Stimulated activated CD4-positive, alpha-beta T cell treated with anti-CD3 and anti-CD28 coated beads, TNF-alpha, amount 100 ng/mL, for 4 hours (primary cell): Measurements from ENCODE around the gene ARHGAP10.

ENCODE experiments used
- DNase-seq, 3 experiments: peaks; one replicate each; pipeline ENCODE4 v3.0.0-alpha.2; 2020; ENCODE audit warnings: low read depth in 3 of 3

ARHGAP10 gene

DNA sequence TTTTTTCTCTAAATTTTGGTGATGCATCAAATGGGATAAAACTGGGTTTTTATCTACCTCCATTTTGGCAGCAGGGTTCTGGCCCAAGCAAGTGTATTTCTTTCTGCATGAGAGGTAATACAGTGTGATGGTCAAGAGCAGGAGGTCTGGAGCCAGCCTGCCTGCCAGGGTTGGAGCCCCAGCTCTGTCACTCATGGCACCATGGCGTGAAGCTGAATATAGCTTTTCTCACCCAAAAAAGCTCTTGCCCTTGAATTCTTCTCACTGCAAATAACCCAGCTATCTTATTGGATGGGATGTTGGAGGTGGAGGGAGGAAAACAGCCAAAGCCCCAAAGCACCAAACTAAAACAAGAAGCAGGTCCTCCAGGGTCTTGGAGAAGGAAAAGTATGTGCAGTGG is 218.4 kb downstream of the ARHGAP10 start:
- no peak for DNase-seq

DNA sequence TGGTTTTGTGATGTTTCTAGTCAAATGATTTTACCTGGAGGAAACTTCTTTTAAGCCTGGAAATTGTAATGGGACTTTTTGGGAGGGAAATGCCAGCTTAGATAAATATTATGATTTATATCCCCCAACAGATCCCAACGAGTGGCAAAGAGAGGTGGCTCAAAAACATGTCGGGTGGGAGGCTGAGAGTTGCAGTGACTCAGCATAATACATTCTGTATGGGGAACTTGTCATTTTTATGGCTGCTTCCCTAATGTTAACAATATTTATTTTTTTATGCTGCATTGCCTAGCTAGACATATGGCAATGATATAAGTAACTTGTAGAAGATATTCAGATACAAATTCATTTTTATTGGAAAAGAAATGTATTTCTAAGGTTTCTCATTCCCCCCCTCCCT is 219.0 kb downstream of the ARHGAP10 start:
- DNase-seq = no peak

DNA sequence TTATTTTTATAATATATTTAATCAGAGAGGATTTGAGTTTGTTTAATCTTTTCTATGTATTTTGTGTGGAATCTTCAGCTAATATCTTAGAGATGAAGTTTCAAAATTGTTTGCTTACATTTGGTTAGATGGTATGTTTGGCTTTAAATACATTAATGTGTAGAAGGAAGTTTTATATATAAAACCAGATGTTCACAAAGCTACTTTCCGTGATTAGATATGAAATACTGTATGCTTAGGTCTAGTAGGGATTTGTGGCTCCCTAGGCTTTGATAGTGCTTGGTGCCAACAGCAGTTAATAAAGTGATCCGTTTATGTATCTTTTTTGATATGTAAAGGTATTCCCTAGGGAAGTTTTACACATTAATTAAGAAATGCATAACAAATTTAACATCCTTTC is 223.0 kb downstream of the ARHGAP10 start:
- DNase-seq = no peak

DNA sequence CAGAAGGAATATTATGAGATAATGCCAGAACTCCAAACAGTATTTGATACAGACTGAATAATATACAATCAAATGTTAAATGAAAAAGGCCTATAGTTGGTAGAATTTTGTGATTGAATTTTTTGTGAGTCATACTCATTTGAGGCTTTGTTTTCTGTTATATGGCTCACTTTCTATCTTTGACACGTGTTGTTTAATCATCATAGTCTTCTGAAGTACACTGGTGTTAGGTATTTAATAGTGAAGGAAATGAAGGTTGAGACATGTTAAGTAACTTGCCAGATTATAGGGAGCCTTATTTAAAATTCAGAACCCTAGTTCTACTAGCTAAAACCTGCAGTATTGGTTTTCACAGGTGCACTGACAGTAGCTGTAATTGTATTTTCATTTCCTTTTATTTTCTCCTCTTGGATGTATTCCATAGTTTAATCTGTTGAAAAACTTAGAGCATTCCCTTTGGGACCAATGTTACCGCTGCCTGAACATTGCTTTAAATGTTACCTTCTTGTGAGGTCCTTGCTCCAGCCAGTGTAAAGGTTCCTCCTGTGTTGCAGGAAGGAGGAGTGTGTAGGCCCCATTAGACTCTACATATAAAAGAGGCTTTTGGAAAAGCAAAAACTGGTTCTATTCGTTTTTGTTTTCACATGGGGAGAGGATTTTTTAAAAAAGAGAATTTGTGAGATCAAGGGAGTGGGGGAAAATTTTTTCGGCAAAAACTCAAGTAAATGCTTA is 224.1 kb downstream of the ARHGAP10 start:
- DNase-seq = no peak

DNA sequence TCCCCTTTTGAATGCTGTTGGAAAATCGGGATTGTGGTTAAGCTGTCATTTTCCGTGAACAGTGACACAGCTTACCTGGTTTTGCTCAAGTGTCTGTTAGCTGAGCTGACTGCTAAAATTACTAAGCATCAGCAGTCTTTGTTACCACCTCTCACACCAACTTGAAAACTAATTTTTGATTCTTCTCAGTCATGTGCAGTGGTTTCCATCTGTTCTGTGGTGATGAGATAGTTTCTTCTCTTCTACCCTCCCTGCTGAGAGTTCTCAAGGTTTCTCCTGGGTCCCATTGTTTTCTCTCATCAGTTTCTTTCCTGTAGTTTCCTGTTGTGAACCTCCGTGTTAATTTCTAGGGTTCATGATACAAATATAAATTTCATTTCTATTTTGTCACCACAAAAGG is 225.6 kb downstream of the ARHGAP10 start:
- DNase-seq = no peak

DNA sequence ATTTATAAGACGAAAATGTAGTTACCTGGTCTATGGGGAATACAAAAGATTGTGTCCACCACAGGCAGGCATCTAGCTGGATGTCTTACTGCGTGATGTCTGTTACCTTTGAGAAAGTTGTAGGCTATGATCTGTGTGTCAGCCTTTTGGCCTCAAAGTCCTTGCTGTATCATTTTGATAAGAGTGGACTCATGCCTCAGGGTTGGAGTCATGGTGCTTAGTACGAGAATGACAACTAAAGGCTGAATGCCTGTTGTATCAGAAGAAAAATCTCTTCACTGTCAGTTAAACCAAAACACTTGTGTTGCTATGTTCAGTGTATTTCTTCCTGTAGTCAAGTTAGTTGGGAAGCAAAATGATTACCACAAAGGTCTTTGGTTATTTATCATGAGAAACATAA is 226.2 kb downstream of the ARHGAP10 start:
- no peak for DNase-seq

DNA sequence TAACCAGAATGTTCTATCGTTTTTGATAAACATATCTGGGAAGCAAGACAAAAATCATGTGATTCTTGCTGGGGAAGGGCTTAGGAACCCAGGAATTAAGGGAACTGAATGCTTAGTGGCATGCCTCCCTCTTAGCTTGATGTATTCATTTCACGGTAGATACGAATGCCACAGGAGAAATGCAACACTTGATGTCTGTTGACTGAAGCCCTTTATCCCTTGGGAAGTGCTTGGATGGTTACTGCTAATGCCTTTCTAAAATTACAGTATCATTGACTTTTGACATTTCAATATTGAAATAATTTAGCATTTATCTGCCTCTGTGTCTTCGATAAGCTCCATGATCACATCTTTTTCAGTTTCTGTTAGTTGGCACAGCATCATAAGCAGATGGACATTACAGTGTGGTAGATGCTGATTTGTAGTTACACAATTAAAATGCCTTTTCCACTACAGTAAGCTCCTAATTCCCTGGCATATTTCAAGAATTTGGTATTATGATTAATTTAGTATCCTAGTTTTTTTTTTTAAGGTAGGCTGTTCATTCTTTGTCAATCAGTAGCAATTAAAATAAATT is 226.7 kb downstream of the ARHGAP10 start:
- DNase-seq = no peak

DNA sequence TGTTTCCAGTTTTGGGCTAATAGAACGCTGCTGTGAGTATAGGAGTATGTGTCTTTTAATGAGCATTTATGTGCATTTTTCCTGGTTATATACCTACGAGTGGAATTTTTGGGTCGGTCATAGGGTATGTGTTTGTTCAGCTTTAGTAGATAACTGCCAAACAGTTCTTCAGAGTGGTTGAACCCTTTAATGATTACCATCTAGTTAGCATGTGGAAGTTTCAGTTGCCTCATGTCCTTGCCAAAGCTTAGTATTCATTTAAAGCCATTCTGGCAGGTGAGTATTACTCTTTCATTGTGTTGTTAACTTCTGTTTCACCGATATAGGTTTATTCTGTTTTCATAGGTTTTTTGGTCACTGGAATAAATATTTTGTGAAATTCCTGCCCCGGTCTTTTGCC is 229.1 kb downstream of the ARHGAP10 start:
- no peak for DNase-seq

DNA sequence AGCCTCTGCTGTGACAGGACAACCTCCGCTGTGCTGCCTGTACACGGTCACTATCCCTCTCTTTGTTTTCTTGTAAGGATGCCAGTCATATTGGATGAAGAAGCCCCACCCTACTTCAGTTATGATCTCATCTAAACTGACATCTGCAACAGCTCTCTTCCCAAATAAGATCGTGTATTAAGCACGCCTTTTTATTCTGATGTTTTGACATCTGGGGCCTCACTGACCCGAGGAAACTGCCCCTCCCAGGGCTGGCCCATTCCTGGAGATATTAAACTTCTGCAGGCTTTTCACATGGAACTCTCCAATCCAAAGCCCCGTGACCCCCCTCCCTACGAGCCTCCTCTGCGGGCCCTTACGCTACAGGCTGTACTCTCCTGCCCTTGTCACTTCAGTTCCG is 232.0 kb downstream of the ARHGAP10 start:
- DNase-seq = no peak

DNA sequence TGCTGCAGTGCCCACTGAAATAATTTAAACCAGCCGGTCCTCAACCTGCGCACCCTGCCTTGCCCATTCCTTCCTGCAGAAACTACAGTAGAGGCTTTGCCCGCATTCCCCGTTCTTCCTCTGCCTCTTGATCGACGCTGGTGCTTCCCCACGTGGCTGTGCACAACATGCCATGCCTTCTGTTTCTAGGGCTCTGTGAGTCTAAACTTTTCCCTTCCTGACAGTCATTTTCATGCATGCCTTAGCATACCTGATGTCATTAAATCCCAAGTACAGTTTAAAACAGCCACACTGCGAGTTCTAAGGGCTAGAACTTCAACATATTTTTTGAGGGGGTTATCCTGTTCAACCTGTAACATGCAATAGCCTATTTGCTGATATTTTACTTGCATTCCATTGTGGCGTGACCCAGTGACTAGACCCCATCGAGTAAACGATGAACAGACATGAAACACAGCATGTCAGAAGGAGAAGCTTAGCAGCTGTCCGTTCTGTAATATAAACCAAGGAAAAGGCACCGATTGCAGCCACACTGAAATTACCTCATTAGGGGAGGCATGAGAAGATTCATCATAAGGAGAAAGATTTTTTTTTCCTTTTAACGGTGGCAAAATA is 232.5 kb downstream of the ARHGAP10 start:
- no peak for DNase-seq

DNA sequence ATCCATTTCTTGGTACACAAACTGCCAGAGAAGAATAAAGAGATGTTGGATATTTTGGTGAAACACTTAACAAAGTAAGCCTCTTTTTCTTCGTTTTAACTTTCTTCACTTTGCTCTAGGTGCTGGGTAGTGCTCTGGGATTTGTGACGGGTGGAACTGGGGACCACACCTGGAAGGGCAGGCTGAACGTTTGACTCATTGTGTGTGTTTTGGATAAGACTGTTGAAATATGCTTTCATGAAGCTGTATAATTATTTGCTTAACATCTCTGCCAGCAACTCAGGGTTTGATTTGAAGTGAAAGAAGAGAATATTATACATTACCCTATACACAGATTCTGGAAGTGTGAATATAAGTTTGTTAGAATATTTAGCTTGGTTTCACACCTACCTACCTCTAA is 233.2 kb downstream of the ARHGAP10 start:
- no peak for DNase-seq

DNA sequence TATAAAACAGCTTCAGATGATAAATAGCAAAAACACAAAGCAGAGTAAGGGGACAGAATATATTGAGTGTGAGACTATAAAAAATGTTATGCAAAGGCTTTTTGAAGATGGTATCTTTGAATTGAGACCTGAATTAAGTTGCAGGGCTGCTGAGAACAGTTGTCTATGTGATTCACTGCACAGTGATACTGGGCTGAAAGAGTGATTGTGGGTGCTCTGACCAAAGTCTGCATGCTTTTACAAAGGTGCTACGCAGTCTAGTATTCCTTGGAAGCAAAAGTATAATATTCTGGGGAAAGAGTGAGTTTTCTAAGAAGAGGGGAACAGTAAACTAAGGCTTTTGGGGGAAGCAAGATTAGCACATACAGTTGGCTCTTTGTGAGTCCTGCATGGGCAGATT is 234.0 kb downstream of the ARHGAP10 start:
- no peak for DNase-seq

DNA sequence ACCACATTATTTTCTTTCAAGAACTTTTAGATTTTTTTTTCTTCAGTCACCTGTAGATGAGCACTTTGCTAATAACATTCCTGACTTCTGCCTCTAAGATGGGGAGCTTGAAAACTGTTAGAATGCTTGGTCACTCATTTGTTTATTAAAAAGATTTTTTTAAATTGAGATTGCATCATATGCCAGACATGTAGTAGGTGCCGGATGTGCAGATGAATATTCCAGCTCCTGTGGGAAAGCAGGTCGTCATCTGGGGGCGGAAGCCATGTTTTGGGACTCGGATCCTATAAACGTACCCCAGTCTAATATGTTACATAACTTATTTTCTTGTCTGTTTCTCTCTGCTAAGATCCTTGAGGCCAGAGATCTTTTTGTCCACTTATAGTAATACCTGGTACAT is 236.8 kb downstream of the ARHGAP10 start:
- no peak for DNase-seq

DNA sequence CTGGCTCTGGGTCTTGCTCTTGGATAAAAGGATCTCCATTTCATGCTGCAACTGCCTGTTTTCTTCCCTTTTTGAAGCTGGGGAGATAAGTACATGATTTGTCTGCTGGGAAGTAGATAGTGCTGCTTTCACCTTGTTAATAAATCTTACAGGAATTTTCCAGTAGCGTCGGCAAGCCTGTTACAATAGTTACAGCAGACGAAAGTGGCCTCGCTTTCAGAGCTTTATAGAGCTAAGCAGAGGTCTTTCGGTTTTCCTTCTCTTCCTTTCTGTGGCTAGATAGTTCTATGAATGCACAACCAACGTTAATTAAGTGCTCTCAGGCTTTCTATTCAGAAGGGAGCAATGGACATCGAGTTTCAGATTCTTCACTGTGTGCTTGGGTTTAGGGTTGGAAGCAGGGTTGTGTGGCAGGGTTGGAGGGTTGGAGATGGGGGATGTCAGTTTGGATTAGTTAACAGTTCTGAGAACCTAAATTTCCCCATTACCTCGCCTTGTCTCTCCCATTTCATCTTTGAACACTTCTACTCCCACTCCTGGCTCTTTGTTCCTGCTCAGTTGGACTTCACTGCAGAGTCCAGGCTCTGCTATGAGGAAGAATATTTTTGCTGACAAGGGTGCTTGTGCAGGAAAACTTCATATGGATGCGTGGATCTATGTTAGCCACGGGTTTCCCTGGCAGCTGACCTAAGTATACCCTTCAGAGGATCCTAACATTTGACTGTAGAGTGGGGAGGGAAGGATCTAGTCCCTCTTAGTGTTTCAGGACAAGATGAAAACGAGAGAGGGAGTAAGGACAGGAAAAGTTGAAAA is 237.9 kb downstream of the ARHGAP10 start:
- no peak for DNase-seq

DNA sequence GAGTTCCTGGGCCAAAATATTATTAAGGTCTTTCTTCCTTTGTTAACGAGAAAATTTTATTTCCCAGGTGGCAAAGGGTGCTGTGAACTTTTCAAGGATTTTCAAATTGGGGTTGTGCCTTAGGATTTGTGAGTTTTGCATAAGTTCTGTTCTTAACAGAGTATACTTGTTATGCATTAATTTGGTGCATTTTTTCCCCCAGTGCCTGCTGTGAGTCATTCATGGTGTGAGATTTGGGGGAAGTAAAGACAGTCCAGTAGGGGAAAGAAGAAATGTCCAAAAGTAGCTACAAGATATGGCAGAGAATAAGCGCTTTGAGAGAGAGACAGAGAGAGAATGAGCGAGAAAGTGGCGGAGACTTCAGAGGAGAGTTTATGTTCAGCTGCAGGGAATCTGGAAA is 239.2 kb downstream of the ARHGAP10 start:
- DNase-seq = no peak

DNA sequence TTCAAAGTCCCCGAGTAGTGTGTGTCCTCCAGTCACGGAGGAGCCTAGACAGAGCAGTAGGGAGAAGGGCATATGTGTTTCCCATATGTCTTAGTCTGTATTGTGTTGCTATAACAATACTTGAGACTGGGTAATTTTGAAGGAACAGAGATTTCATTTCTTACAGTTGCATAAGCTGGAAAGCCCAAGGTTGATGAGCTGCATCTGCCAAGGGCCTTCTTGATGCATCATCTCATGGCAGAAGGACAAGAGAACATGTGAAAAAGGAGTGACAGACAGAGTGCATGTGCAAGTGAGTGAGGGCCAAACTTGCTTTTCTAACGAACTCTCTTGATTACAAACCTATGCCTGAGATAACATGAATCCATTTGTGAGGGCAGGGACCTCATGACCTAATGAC is 243.4 kb downstream of the ARHGAP10 start:
- no peak for DNase-seq

DNA sequence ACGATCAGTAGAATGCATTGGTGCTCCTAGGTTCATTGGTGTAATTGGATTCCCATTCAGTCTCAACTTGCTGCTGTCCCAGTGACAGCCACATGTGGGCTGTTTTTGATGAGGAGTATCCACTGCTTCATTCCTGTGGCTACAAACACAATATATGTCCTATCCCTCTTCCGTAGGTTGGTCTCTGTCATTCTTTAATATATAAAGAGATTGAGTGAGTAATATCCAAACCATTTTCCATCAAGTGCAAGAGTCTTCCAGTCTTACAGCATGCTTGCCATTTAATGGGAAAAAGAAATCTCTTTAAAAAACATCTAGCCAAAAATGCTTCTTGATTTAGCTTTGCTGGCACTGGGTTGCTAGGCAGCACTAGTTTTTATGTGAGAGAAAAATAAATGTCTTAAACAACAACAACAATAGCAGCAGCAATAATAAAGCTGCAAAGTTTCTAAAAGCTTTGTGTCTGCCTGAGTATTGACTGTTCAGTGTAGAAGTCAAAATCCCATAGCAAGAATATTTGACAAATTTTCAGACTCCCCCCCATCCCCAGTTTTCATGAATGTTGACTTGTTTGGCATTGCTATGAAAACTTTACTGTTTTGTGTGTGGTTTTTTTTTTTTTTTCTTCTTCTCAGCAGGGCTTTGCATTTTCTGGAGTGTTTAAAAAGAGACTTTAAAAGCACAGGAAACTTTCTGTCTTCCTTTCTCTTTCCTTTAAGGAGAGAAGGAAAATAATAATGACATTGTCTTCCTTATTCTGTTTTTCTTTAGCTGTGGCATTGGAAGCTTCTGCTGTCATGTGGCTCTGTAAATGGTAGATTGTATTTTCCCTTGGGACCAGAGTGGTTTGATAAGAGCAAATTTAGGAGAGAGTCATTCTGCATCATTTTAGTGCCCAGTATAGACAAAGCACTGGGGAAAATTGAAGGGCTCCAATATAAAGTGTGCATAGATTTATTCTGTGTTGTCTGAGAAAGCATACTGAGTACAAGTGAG is 244.3 kb downstream of the ARHGAP10 start:
- DNase-seq = no peak

DNA sequence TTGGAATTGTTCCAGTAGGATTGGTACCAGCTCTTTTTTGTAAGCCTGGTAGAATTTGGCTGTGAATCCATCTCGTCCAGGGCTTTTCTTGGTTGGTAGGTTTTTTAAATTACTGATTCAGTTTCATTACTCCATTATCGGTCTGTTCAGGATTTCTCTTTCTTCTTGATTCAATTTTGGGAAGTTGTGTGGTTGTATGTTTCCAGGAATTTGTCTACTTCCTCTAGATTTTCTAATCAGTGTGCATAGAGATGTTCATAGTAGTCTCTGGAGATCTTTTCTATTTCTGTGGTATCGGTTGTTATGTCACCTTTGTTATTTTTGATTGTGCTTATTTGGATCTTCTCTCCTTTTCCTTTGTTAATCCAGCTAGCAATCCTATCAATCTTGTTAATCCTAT is 248.7 kb downstream of the ARHGAP10 start:
- no peak for DNase-seq

DNA sequence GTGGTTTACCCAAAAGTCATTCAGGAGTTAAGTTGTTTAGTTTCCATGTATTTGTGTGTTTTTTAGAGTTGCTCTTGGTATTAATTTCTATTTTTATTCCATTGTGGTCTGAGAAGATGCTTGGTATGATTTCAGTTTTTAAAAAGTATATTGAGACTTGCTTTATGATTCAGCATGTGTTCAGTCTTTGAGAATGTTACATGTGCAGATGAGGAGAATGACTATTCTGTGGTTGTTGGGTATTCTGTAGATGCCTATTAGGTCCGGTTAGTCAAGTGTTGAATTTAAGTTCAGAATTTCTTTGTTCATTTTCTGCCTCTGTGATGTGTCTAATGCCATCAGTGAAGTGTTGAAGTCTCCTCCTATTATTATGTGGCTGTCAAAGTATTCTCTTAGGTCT is 249.4 kb downstream of the ARHGAP10 start:
- no peak for DNase-seq

DNA sequence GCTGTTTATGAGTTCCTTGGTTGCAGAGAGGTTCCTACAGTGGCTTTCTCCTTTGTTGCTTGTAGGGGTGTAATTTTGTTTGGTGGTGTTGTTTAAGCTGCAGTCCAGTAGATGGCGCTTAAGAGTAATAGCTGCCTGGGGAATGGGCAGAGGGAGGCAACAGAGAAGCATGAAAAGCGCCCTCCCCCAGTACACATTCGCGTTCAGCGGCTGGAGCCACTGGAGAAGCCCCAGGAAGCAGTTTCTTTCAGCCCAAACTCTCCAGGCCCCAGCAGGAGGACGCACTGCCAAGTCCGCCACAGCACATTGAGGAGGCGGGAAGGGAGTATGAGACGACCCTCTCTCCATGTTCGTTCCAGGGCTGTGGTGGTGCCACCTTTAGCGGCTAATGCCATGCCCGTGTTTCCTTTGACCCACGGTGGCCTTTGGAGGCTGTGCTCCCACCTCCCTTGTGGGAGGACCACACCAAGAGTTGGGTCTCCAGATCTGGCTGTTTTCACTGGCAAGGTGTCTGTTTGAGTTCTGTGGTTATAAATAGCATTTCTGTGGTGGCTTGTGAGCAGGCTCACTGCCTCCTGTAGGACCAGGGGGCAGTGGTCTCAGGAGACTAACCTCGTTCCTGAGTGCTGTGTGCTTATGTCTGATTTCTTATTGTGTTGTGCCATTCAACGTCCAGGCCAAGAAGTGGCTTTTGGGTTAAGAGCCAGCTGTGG is 252.3 kb downstream of the ARHGAP10 start:
- no peak for DNase-seq

DNA sequence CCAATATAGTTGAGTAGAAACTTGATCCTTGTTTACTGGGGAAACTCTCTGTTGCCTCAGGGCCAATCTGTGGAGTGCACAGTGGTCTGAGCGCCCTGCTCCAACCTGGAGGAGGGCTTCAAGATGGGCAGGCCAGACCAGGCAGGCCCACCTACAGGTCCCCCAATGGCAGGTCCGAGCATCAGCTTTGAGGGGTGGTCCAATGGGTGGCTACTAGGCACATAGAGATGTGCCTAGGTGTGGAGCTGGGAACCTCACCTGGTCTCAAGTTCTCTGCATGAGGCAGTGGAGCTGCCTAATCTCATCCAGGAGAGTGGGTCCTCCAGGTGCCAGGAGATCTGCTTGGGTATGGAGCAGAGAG is 252.9 kb downstream of the ARHGAP10 start:
- DNase-seq = no peak
